Type B pancreatic cell (in vitro differentiated cells): ENCODE data around the gene SMIM24. TPM values are rescaled to one million over a fixed set of nuclear protein-coding genes. Genes with fewer than 3 reads are reported as not detected.
A peak's percentile ranks its signal among the peaks of the same experiment; 100 is the strongest.

ENCODE experiments used
- DNase-seq: peaks from one replicate; pipeline ENCODE4 v3.0.0; 2021; ENCODE audit warnings: mixed read lengths; ENCODE audit not compliant: unreplicated experiment; ENCODE audit errors: extremely low spot score
- H3K27ac Mint-ChIP-seq: 2 replicates; pipeline ENCODE4 v1.8.0; 2021; ENCODE audit warnings: mild to moderate bottlenecking, mixed read lengths
- H3K27me3 Mint-ChIP-seq: 2 replicates; pipeline ENCODE4 v1.8.0; 2021; ENCODE audit warnings: mixed read lengths
- H3K36me3 Mint-ChIP-seq: 2 replicates; pipeline ENCODE4 v1.8.0; 2021; ENCODE audit warnings: mixed read lengths
- H3K4me1 Mint-ChIP-seq: one replicate; pipeline ENCODE4 v1.8.0; 2021; ENCODE audit warnings: mixed read lengths; ENCODE audit not compliant: unreplicated experiment
- H3K4me3 Mint-ChIP-seq: 2 replicates; pipeline ENCODE4 v1.8.0; 2021; ENCODE audit warnings: mild to moderate bottlenecking, mixed read lengths
- H3K9me3 Mint-ChIP-seq: 2 replicates; pipeline ENCODE4 v1.8.0; 2021; ENCODE audit warnings: mixed read lengths
- total RNA-seq: library from RNA; stranded (reverse); gene quantifications from 2 replicates; pipeline ENCODE4 v1.2.1, GENCODE V29; 2021; ENCODE audit warnings: low replicate concordance
- TF ChIP-seq, protein P1 (sequence below): fragments of 200-600 bp; sonication (generic); conservative IDR thresholded peaks from 2 replicates; pipeline ENCODE4 v1.5.0; 2021; ENCODE audit warnings: antibody characterized with exemption, mild to moderate bottlenecking

The SMIM24 gene
- total RNA-seq, 1 donor from 2014 or later: 7.0 TPM

DNA sequence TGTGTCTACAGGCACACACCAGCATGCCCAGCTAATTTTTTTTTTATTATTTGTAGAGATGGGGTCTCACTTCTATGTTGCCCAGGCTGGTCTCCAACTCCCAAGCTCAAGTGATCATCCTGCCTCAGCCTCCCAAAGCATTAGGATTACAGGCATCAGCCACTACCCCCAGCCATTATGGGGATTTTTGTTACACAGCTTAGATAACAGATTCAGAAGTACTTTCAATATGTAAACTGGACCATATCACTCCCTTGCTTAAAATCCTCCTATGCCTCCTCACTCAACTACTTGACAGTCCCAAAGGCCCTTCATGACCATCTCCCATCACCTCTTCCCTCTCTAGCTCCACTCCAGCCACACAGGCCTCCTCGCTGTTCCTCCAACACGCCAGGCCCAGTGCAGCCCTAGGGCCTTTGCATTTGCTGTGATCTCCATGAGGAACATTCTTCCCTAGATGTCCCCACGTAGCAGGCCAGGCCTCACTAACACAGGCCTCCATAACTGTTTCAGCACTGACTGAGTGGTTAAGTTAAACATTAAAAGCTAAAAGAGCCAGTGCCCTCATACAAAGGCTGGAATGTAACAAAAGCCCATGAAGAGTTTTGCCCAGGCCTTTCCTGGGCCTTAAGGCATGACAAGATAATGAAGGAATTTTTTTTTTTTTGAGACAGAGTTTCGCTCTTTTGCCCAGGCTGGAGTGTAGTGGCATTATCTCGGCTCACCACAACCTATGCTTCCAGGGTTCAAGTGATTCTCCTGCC is 17.6 kb upstream of the SMIM24 start:
- TF ChIP-seq, protein P1, sequence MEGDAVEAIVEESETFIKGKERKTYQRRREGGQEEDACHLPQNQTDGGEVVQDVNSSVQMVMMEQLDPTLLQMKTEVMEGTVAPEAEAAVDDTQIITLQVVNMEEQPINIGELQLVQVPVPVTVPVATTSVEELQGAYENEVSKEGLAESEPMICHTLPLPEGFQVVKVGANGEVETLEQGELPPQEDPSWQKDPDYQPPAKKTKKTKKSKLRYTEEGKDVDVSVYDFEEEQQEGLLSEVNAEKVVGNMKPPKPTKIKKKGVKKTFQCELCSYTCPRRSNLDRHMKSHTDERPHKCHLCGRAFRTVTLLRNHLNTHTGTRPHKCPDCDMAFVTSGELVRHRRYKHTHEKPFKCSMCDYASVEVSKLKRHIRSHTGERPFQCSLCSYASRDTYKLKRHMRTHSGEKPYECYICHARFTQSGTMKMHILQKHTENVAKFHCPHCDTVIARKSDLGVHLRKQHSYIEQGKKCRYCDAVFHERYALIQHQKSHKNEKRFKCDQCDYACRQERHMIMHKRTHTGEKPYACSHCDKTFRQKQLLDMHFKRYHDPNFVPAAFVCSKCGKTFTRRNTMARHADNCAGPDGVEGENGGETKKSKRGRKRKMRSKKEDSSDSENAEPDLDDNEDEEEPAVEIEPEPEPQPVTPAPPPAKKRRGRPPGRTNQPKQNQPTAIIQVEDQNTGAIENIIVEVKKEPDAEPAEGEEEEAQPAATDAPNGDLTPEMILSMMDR: no peak
- Mint-ChIP-seq H3K9me3 (peaks cover 4% of the 10 kb centered on the region), H3K36me3 (peaks cover 9% of the 10 kb centered on the region), H3K27ac (no peak overlapping the region), H3K27me3 (no peaks in the 10 kb centered on the region), H3K4me3 (peak overlapping the region; percentile 0), H3K4me1 (peaks cover 13% of the 10 kb centered on the region)
- no peak for DNase-seq

DNA sequence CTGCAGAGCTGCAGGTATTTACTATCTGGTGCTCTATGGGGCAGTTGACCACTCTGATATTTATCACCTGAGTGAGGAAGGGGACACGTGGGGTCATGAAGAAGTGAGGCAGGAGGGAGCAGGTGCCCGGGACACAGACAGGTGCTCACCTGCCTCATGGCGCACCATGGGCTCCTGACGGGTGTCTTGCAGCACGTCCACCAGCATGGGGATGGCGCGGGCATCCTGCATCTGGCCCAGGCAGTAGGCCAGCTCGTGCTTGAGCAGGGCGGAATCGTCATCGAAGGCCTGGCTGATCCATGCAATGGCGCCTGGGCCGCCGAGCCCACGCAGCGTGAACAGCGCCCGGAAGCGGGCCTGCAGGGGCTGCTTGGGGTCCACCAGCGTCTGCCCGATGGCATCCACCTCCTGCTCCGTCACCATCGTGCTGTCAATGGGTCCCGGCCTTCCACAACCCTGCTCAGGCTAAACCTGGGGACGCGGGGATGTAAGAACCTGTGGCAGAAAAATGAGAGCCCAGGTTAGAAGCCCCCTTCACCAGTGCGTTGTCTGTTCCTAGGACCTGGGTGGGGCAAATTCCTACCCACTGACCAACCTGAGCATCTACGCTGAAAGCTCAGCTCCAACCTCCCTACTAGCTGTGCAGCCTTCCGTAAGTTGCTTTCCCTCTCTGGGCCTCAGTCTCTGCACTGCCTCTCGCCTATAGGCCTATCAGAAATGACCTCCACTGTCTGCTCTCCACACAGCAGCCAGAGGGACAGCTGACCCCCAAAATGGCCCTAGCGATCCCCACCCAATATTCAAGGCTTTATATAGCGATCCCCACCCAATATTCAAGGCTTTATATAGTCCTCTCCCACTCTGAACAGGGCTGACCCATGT is 16.3 kb upstream of the SMIM24 start:
- Mint-ChIP-seq H3K9me3 (peaks cover 4% of the 10 kb centered on the region), H3K36me3 (peaks cover 13% of the 10 kb centered on the region), H3K27me3 (no peaks in the 10 kb centered on the region), H3K27ac (no peak overlapping the region), H3K4me1 (peaks cover 13% of the 10 kb centered on the region), H3K4me3 (no peak overlapping the region)
- TF ChIP-seq, protein P1: no peak
- DNase-seq: no peak

DNA sequence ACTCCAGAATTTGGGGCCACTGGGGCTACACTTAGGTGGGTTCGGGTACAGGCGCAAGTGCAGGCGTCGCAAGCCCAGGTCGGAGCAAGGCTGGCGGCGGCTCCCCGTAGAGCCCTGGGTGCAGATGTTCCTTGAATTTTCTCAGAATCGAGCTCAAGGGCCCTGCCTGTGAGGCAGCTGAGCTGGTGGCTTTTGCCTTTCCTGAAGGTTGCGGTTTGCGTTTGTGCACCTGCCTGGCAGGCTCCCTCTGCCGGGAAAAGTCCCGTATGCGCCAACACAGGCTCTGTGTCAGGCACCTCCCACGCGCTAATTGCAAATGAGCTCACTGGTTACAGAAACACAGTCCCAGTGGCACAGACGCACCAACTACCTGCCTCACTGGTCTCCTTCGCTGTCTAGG is 14.2 kb upstream of the SMIM24 start:
- TF ChIP-seq, protein P1: no peak
- Mint-ChIP-seq H3K36me3 (peaks cover 13% of the 10 kb centered on the region), H3K27ac (no peak overlapping the region), H3K27me3 (no peaks in the 10 kb centered on the region), H3K4me3 (no peak overlapping the region), H3K9me3 (no peaks in the 10 kb centered on the region), H3K4me1 (peaks cover 8% of the 10 kb centered on the region)
- no peak for DNase-seq

DNA sequence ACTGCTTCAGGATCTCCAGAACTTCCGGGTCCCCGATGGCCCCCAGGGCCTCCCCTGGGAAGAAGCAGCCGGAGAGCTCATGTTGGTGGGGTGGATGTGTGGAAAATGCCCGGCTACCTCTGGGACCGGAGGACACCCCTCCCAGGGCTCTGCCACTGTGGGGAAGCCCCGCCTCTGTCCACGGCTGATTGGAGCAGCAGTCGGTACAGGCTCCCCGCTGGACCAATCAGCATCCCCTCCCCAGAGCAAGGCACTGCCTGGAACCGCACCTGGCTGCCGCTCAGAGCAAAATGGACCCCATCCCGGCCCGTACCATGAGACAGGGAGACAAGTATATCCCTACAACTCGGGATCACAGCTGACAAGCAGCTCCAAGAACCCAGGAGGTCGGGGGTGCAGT is 13.7 kb upstream of the SMIM24 start:
- no peaks in the 10 kb centered on the region for H3K27me3 Mint-ChIP-seq
- H3K36me3 Mint-ChIP-seq: peaks cover 13% of the 10 kb centered on the region
- no peak overlapping the region for H3K27ac Mint-ChIP-seq
- peaks cover 6% of the 10 kb centered on the region for H3K4me1 Mint-ChIP-seq
- no peak overlapping the region for H3K4me3 Mint-ChIP-seq
- H3K9me3 Mint-ChIP-seq: no peaks in the 10 kb centered on the region
- TF ChIP-seq, protein P1: no peak
- no peak for DNase-seq

DNA sequence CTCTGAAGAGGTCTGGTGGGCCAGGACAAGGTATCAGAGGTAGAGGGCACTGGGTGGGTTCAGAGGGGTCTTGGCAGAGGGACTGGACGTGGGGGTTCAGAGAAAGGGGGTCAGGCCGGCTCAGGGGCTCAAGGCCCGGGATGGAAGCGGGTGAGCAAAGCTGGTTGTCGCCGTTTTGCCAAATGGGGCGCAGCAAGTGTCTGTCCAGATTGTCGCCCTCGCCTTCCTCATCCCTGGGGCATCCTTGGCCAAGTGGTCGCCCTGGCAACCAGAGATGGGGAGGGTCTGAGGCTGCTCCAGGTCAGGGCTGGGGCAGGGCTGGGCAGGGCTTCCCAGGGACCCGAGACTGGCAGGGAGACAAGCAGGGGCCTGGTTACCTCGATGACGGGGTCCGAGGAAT is 13.3 kb upstream of the SMIM24 start:
- no peaks in the 10 kb centered on the region for H3K9me3 Mint-ChIP-seq
- TF ChIP-seq, protein P1: no peak

More for the DNA sequence above, 13.3 kb upstream of the SMIM24 start:
- no peak overlapping the region for H3K4me3 Mint-ChIP-seq
- H3K4me1 Mint-ChIP-seq: peaks cover 4% of the 10 kb centered on the region
- H3K27ac Mint-ChIP-seq: no peak overlapping the region
- H3K36me3 Mint-ChIP-seq: peaks cover 13% of the 10 kb centered on the region
- no peaks in the 10 kb centered on the region for H3K27me3 Mint-ChIP-seq
- no peak for DNase-seq
